HEK293T (cell line): ENCODE data around the gene SASS6.

Experiments
- CTCF ChIA-PET: fragments of 350-600 bp; formaldehyde crosslinking; extraction: SDS; loops from one replicate; lab custom pipeline; 2021; ENCODE audit warnings: antibody characterized with exemption, inconsistent platforms; lab: Yijun Ruan, JAX
- POLR2A ChIA-PET: fragments of 350-600 bp; formaldehyde crosslinking; extraction: SDS; loops from one replicate; lab custom pipeline; 2020; ENCODE audit warnings: antibody characterized with exemption, inconsistent platforms; lab: Yijun Ruan, JAX
- DNase-seq: peaks from one replicate; pipeline ENCODE4 v3.0.0; 2012; ENCODE audit warnings: mixed read lengths; ENCODE audit errors: extremely low spot score
- ARNT ChIP-seq: fragments of 450-650 bp; IDR thresholded peaks from 2 replicates; pipeline ENCODE4 v1.6.1; 2017; ENCODE audit warnings: mild to moderate bottlenecking
- BHLHE40 ChIP-seq: fragments of 450-650 bp; IDR thresholded peaks from 2 replicates; pipeline ENCODE4 v1.6.1; 2016; ENCODE audit warnings: mild to moderate bottlenecking, moderate library complexity, borderline replicate concordance
- CTBP1 ChIP-seq: fragments of 450-650 bp; IDR thresholded peaks from 2 replicates; pipeline ENCODE4 v1.6.1; 2016; ENCODE audit warnings: borderline replicate concordance
- ELF4 ChIP-seq: fragments of 450-650 bp; IDR thresholded peaks from 2 replicates; pipeline ENCODE4 v1.6.1; 2017; ENCODE audit warnings: antibody characterized with exemption
- FOXA1 ChIP-seq: fragments of 450-650 bp; IDR thresholded peaks from 2 replicates; pipeline ENCODE4 v1.6.1; 2016; ENCODE audit warnings: mild to moderate bottlenecking
- FOXK2 ChIP-seq: fragments of 450-650 bp; IDR thresholded peaks from 2 replicates; pipeline ENCODE4 v1.6.1; 2016; ENCODE audit warnings: mild to moderate bottlenecking
- FOXM1 ChIP-seq: fragments of 450-650 bp; IDR thresholded peaks from 2 replicates; pipeline ENCODE4 v1.6.1; 2017; ENCODE audit warnings: mild to moderate bottlenecking, borderline replicate concordance
- HDGF ChIP-seq: fragments of 450-650 bp; IDR thresholded peaks from 2 replicates; pipeline ENCODE4 v1.6.1; 2017; ENCODE audit warnings: antibody characterized with exemption, borderline replicate concordance
- L3MBTL2 ChIP-seq: fragments of 450-650 bp; conservative IDR thresholded peaks from 2 replicates; pipeline ENCODE4 v1.6.1; 2016; ENCODE audit warnings: mild to moderate bottlenecking
- LEF1 ChIP-seq: fragments of 450-650 bp; IDR thresholded peaks from 2 replicates; pipeline ENCODE4 v1.6.1; 2017; ENCODE audit warnings: mild to moderate bottlenecking, borderline replicate concordance
- NFRKB ChIP-seq: fragments of 450-650 bp; IDR thresholded peaks from 2 replicates; pipeline ENCODE4 v1.6.1; 2016; ENCODE audit warnings: mild to moderate bottlenecking, moderate library complexity
- PKNOX1 ChIP-seq: fragments of 450-650 bp; IDR thresholded peaks from 2 replicates; pipeline ENCODE4 v1.6.1; 2016
- SP1 ChIP-seq: fragments of 450-650 bp; IDR thresholded peaks from 2 replicates; pipeline ENCODE4 v1.6.1; 2017
- SUZ12 ChIP-seq: fragments of 450-650 bp; IDR thresholded peaks from 2 replicates; pipeline ENCODE4 v1.6.1; 2016; ENCODE audit warnings: mild to moderate bottlenecking
- TARDBP ChIP-seq: fragments of 450-650 bp; IDR thresholded peaks from 2 replicates; pipeline ENCODE4 v1.6.1; 2016
- ZNF384 ChIP-seq: fragments of 450-650 bp; IDR thresholded peaks from 2 replicates; pipeline ENCODE4 v1.6.1; 2016

SASS6 gene

DNA sequence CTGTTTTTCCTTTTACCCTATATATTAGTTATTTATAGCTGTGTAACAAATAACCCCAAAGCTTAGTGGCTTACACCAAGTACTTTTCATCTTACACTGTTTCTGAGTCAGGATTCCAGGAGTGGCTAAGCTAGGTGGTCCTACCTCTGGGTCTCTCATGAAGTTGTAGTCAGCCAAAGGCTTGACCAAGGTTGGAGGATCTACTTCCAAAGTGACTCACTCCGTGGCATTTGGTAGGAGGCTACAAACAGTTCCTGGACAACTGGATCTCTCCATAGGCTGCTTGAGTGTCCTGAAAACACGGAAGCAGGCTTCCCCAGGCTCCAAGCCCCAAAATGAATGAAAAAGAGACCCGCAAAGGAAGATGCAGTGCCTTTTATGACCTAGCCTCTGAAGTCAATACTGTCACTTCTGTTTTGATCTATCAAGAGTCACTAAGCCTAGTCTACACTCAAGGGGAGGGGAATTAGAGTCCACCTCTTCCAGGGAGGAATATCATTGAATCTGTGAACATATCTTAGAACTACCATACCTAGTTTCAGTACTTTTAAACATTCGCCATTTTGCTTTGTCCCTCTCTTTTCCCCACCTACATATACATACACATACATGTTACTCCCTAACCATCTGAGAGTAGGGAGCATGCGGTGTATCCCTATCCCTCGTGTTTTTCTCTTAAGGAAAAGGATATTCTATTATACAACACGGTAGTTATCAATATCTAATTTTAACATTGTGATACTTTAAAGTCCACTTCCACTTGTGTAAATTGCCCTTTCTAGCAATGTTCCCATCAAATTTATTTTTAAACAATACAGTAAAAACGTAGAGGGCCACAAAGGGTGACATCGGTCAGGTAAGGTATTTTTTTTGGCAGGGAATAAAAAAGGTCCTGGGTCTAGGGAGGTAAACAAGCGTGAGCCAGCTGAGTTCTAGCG, 95.7 kb downstream of the SASS6 start:
- ChIA-PET CTCF (interaction anchor here (0.6 kb wide), 1 partner anchor 418 kb away, joined by 3 read pairs; no protein-coding TSS in a partner anchor), POLR2A (interaction anchor here (1.1 to 1.7 kb wide), 9 partner anchors 10 to 422 kb away, joined by 3 to 15 read pairs (median 4); partner anchors contain the start of genes AGL, RTCA and SLC35A3)
- DNase-seq = peak; percentile 12
- TF ChIP-seq FOXK2 = no peak
- no peak for TF ChIP-seq CTBP1
- no peak for TF ChIP-seq ARNT
- TF ChIP-seq LEF1 = no peak
- no peak for TF ChIP-seq SP1
- TF ChIP-seq ZNF384 = no peak
- 0 out of 2 replicates have a peak, but pooled peaks have one; percentile 31 for TF ChIP-seq L3MBTL2
- TF ChIP-seq PKNOX1 = no peak

GRCh38 chr1:100035214-100035613, 97.5 kb downstream of the SASS6 start:
- no peak for TF ChIP-seq HDGF
- no peak for TF ChIP-seq CTBP1
- no peak for TF ChIP-seq L3MBTL2
- no peak for TF ChIP-seq BHLHE40
- no peak for TF ChIP-seq ZNF384
- no peak for TF ChIP-seq ARNT
- TF ChIP-seq ELF4 = no peak
- no peak for TF ChIP-seq TARDBP
- no peak for TF ChIP-seq LEF1
- TF ChIP-seq FOXA1 = no peak
- TF ChIP-seq FOXM1 = no peak
- no peak for TF ChIP-seq PKNOX1
- no peak for TF ChIP-seq SUZ12
- TF ChIP-seq NFRKB = no peak
- TF ChIP-seq FOXK2 = no peak
- no peak for TF ChIP-seq SP1
- ChIA-PET CTCF (interaction anchor here (0.7 kb wide), 1 partner anchor 424 kb away, joined by 3 read pairs; no protein-coding TSS in a partner anchor), POLR2A (interaction anchor here (1.2 kb wide), 1 partner anchor 185 kb away, joined by 3 read pairs; the partner anchor contains the start of gene AGL)
- no peak for DNase-seq

GRCh38 chr1:100034470-100034869, 98.3 kb downstream of the SASS6 start:
- POLR2A ChIA-PET = interaction anchor here (1.2 kb wide), 1 partner anchor 185 kb away, joined by 3 read pairs; the partner anchor contains the start of gene AGL
- CTCF ChIA-PET = interaction anchor here (0.7 kb wide), 1 partner anchor 169 kb away, joined by 3 read pairs; no protein-coding TSS in a partner anchor
- peak; percentile 56 for DNase-seq
- TF ChIP-seq PKNOX1 = no peak
- TF ChIP-seq CTBP1 = no peak
- no peak for TF ChIP-seq L3MBTL2
- no peak for TF ChIP-seq SUZ12
- TF ChIP-seq ZNF384 = no peak
- no peak for TF ChIP-seq HDGF
- TF ChIP-seq FOXK2 = no peak
- TF ChIP-seq ARNT = no peak
- no peak for TF ChIP-seq FOXM1
